Lower leg skin (tissue), 3 donors: ENCODE data around the gene MTMR3.

Experiments
- POLR2A ChIP-seq, 2 donors: fragments of 450-650 bp; IDR thresholded peaks; one replicate each; pipeline ENCODE4 v1.6.1; 2016 to 2017; ENCODE audit warnings: antibody characterized with exemption in 2 of 2, mild to moderate bottlenecking in 1 of 2, moderate library complexity in 1 of 2
- TF ChIP-seq, protein P1 (sequence below), 3 donors: fragments of 450-650 bp; IDR thresholded peaks; one replicate each; pipeline ENCODE4 v1.5.1; 2016; ENCODE audit warnings: antibody characterized with exemption in 3 of 3, mild to moderate bottlenecking in 3 of 3, moderate library complexity in 2 of 3

DNA sequence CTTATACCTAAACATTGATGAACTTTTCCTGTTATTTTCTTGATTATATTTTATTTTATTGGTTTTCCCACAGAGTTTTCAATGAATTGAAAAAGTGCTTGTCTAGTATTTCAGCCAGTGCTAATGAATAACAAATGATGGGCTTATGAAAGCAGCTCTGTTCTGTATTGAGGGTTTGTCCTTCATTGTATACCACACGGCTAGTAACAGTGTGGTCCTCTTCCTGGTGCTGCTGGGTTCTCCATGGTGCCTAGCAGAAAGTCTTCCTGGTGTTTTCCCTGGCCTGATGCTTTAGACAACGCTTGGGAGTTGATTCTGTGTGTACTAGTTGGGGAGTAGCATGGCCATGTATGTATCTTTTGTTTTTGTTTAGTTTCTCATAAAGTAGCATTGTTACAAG is 89.1 kb downstream of the MTMR3 start:
- TF ChIP-seq, protein P1, sequence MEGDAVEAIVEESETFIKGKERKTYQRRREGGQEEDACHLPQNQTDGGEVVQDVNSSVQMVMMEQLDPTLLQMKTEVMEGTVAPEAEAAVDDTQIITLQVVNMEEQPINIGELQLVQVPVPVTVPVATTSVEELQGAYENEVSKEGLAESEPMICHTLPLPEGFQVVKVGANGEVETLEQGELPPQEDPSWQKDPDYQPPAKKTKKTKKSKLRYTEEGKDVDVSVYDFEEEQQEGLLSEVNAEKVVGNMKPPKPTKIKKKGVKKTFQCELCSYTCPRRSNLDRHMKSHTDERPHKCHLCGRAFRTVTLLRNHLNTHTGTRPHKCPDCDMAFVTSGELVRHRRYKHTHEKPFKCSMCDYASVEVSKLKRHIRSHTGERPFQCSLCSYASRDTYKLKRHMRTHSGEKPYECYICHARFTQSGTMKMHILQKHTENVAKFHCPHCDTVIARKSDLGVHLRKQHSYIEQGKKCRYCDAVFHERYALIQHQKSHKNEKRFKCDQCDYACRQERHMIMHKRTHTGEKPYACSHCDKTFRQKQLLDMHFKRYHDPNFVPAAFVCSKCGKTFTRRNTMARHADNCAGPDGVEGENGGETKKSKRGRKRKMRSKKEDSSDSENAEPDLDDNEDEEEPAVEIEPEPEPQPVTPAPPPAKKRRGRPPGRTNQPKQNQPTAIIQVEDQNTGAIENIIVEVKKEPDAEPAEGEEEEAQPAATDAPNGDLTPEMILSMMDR (IDR thresholded peaks at IDR 0.05), result no peak
- no peak for TF ChIP-seq POLR2A (IDR thresholded peaks at IDR 0.05)
